ENCODE results near the gene GNAT1.
A peak's percentile ranks its signal among the peaks of the same experiment; 100 is the strongest.
"Not testable (repeated sequence)": the region's sequence is repeated elsewhere in the genome, so short reads cannot be mapped to it uniquely, and the experiment has no call there.

Gene GNAT1

DNA sequence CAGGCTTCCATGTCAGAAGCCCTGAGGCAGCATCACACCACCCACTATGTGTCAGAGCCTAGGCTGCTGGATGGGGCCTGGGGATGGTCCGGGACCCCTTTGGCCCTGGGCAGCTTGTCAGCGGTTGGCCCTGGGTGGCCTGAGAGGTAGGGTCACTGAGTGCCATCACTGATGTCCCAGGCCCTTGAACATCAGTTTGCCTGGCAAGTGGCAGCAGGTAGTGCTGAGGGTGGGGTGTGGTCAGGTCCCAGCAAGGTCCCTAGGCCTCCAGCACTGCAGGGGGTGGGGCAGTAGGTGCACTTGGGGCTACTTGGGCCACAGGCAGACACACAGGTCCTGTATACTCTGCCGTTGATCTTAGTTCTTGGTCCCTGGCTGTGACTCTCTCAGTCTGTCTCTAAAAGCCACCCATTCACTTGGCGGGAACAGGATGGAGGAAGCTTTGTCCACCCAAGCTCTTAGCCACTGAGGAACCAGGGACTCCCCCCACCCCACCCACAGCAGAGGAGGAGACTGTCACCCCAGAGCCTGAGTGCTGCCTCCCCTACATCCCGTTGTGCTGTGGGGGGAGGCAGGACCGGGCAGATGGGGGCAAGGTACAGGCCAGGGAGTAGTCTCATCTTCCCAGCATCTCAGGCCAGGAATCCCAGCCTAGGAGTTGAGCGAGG, 50.4 kb downstream of the GNAT1 start:
- TF ChIP-seq, protein P1, sequence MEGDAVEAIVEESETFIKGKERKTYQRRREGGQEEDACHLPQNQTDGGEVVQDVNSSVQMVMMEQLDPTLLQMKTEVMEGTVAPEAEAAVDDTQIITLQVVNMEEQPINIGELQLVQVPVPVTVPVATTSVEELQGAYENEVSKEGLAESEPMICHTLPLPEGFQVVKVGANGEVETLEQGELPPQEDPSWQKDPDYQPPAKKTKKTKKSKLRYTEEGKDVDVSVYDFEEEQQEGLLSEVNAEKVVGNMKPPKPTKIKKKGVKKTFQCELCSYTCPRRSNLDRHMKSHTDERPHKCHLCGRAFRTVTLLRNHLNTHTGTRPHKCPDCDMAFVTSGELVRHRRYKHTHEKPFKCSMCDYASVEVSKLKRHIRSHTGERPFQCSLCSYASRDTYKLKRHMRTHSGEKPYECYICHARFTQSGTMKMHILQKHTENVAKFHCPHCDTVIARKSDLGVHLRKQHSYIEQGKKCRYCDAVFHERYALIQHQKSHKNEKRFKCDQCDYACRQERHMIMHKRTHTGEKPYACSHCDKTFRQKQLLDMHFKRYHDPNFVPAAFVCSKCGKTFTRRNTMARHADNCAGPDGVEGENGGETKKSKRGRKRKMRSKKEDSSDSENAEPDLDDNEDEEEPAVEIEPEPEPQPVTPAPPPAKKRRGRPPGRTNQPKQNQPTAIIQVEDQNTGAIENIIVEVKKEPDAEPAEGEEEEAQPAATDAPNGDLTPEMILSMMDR (IDR thresholded peaks at IDR 0.05; ENCODE audit: borderline replicate concordance, insufficient read depth, low read depth, low read length), result no peak
- no peak overlapping the region for H3K4me3 ChIP-seq (ENCODE audit: low read depth, low read length)

DNA sequence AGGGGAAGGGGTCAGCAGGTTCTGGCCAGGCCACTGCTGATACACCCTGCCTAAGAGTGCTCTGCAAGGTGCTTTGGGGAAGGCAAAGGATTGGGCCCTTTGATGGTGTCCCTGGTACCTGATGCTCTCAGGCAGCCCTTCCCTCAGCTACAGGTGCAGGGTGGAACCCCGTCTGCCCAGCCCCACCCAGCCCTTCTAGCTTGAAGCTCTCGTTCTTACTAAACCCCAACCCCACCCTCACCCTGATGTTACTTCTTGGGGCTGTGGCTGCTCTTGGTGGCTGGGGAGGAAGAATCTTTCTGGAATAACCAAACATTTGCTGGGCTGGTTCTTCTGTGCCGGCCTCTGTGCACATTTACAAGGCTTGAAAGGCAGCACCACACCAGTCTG, 51.0 kb downstream of the GNAT1 start:
- TF ChIP-seq, protein P1 (IDR thresholded peaks at IDR 0.05; ENCODE audit: borderline replicate concordance, insufficient read depth, low read depth, low read length), result no peak
- no peak overlapping the region for H3K4me3 ChIP-seq (ENCODE audit: low read depth, low read length)

DNA sequence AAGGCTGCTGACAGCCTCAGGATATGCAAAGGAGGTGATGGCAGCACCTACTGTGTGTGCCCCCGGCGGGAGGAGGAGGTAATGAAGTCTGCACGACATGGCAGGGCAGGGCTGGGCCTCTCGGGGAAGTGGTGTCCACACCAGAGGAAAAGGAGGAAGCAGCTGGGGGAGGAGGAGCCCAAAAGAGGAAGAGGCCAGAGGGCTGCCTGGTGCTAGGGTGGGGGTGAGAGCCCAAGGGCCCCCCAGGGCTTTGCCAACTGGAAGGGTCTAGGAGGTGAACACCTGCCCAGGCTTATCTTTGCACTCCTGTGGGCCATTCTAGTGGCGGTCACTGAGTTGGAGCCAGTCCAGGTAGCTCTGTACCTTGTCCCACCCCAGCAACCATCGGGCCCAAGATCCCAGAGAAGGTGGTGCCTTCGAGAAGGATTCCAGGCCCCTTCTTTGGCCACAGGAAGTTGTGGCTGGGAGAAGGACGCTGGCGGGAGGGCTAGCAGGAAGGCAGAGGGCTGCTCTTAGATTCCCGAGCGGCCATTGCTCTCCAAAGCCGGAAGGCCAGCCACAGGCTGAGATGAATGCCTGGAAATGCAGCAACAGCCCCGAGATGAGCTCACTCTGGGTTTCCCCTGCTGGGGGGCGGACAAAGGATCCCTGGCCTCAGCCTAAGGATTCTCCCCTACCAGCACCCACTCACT, 51.6 kb downstream of the GNAT1 start:
- H3K4me3 ChIP-seq (ENCODE audit: low read depth, low read length), result peak overlapping the region; percentile 3
- TF ChIP-seq, protein P1 (IDR thresholded peaks at IDR 0.05; ENCODE audit: borderline replicate concordance, insufficient read depth, low read depth, low read length), result peak; percentile 12; the same call in 1 of the 2 replicates

DNA sequence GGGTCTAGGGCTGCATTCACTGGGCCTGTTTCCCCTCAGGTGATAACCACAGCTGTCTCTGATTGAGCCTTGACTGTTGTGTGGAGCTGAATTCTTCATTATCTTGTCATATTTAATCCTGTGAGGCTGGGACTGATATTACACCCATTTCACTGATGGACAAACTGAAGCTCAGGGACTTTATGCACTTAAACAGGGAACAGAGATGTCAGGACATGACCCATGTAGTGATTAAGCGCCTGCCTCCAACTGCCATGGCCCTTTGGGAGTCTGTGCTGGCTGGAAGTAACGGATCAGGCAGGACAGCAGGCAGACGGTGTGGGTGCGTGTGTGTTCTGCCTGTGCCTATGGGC, 52.1 kb downstream of the GNAT1 start:
- no peak overlapping the region for H3K4me3 ChIP-seq (ENCODE audit: low read depth, low read length)
- TF ChIP-seq, protein P1 (IDR thresholded peaks at IDR 0.05; ENCODE audit: borderline replicate concordance, insufficient read depth, low read depth, low read length), result no peak

DNA sequence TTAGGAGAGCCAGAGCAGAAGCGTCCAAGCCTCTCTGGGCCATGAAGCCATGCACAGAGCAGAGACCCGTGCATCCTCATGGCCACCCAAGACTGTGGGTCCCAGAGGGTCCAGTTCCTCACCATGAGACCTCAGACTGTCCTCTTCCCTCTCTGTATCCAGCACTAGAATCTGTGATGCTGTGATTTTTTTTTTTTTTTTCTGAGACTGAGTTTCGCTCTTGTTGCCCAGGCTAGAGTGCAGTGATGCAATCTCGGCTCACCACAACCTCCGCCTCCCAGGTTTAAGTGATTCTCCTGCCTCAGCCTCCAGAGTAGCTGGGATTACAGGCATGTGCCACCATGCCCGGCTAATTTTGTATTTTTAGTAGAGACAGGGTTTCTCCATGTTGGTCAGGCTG, 53.4 kb downstream of the GNAT1 start:
- H3K4me3 ChIP-seq (ENCODE audit: low read depth, low read length), result not testable (repeated sequence)

DNA sequence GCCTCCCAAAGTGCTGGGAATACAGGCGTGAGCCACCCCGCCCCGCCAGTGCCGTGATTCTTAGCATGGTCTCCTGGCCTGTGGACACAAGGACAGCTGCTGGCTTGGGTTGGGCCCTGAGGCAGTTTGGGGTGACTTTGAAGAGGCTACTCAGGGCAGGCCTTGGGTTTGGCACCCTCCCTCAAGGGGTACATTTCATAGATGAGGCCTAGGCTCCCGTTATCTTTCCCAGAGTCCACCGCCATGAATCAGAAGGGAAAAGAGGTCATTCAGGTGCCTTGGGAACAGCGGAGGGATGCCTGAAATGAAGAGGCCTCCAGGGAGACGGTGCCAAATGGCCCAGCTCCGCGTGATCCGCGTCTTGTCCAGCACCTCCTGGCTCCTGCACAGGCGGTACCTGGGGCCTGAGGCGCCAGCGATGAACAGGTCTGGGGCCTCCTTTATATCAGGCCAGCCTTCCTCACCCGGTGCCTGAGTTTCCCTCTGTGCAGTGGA, 53.9 kb downstream of the GNAT1 start:
- TF ChIP-seq, protein P1 (IDR thresholded peaks at IDR 0.05; ENCODE audit: borderline replicate concordance, insufficient read depth, low read depth, low read length), result no peak
- no peak overlapping the region for H3K4me3 ChIP-seq (ENCODE audit: low read depth, low read length)

DNA sequence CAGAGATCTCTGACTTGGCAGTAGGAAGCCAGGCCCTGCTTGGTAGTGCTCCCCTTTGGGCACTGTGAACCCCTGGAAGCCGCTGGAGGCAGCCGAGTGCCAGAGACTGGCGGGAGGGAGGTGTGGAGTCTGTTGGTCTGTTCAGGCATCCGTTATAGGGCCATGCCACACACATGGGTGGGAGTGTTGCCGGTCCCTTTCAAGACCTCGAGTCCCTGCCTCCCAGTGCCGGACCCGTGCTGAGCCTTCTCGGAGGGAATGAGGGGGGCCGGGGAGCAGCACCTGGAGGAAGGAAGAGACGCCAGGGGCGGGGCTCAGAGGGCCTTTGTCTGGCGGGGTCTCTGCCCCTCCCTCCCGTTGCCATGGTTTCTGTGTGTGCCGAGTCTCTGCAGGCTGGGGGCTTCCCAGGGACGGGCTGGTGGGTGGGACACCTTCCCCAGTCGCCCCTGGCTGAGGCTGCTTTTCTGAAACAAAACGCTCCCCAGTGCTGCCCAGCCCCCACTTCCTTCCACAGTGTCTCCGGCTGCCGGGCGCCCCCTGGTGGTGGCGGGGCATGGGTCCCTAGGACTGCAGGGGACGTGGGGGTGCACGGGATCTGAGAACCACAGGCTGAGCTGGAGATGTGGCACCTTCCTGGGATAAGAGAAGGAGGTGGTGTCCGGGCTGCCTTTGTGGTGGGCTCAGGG, 54.6 kb downstream of the GNAT1 start:
- TF ChIP-seq, protein P1 (IDR thresholded peaks at IDR 0.05; ENCODE audit: borderline replicate concordance, insufficient read depth, low read depth, low read length), result peak; percentile 99
- peak overlapping the region; percentile 59 for H3K4me3 ChIP-seq (ENCODE audit: low read depth, low read length)

Data from GM12875 (cell line).